Measurements from ENCODE around the gene CCDC149.

The CCDC149 gene

GRCh38 chr4:24778464-24779225 is 134.2 kb downstream of the CCDC149 start:
- in situ Hi-C loops (cut with MboI; ENCODE audit: low sequenced_read_pairs), result no loop called here

- in situ Hi-C loops (cut with MboI; ENCODE audit: low sequenced_read_pairs), result no loop called here
Observed at GRCh38 chr4:24777536-24778463, 135.0 kb downstream of the CCDC149 start.

- in situ Hi-C loops (cut with MboI; ENCODE audit: low sequenced_read_pairs), result no loop called here
Observed at GRCh38 chr4:24775750-24776149, 137.1 kb downstream of the CCDC149 start.

GRCh38 chr4:24775032-24775605 is 137.7 kb downstream of the CCDC149 start:
- in situ Hi-C loops (cut with MboI; ENCODE audit: low sequenced_read_pairs), result no loop called here

GRCh38 chr4:24774452-24774851 is 138.4 kb downstream of the CCDC149 start:
- in situ Hi-C loops (cut with MboI; ENCODE audit: low sequenced_read_pairs), result no loop called here

- in situ Hi-C loops (cut with MboI; ENCODE audit: low sequenced_read_pairs), result no loop called here
Observed at GRCh38 chr4:24772952-24773351, 139.9 kb downstream of the CCDC149 start.

- in situ Hi-C loops (cut with MboI; ENCODE audit: low sequenced_read_pairs), result no loop called here
Observed at GRCh38 chr4:24772061-24772705, 140.7 kb downstream of the CCDC149 start.

GRCh38 chr4:24771241-24771640 is 141.6 kb downstream of the CCDC149 start:
- in situ Hi-C loops (cut with MboI; ENCODE audit: low sequenced_read_pairs), result no loop called here

- in situ Hi-C loops (cut with MboI; ENCODE audit: low sequenced_read_pairs), result no loop called here
Observed at GRCh38 chr4:24770667-24771066, 142.2 kb downstream of the CCDC149 start.

- in situ Hi-C loops (cut with MboI; ENCODE audit: low sequenced_read_pairs), result no loop called here
Observed at GRCh38 chr4:24770032-24770584, 142.7 kb downstream of the CCDC149 start.

- in situ Hi-C loops (cut with MboI; ENCODE audit: low sequenced_read_pairs), result no loop called here
Observed at GRCh38 chr4:24769571-24769970, 143.3 kb downstream of the CCDC149 start.

- in situ Hi-C loops (cut with MboI; ENCODE audit: low sequenced_read_pairs), result no loop called here
Observed at GRCh38 chr4:24768604-24769003, 144.2 kb downstream of the CCDC149 start.

- in situ Hi-C loops (cut with MboI; ENCODE audit: low sequenced_read_pairs), result no loop called here
Observed at GRCh38 chr4:24768006-24768405, 144.8 kb downstream of the CCDC149 start.

- in situ Hi-C loops (cut with MboI; ENCODE audit: low sequenced_read_pairs), result no loop called here
Observed at GRCh38 chr4:24765376-24765988, 147.4 kb downstream of the CCDC149 start.

- in situ Hi-C loops (cut with MboI; ENCODE audit: low sequenced_read_pairs), result no loop called here
Observed at GRCh38 chr4:24764345-24764744, 148.5 kb downstream of the CCDC149 start.

- in situ Hi-C loops (cut with MboI; ENCODE audit: low sequenced_read_pairs), result no loop called here
Observed at GRCh38 chr4:24763631-24764297, 149.1 kb downstream of the CCDC149 start.
